Fibroblast of lung (primary cell): ENCODE measurements around the gene PDCD1LG2. TPM values are rescaled to one million over a fixed set of nuclear protein-coding genes. Genes with fewer than 3 reads are reported as not detected.

Experiments
- DNase-seq, 2 donors: peaks; one replicate each; pipeline versions ENCODE4 v3.0.0 to v3.0.0-alpha.2; 2010; ENCODE audit warnings: low read depth in 2 of 2
- H2AFZ ChIP-seq: 2 replicates; pipeline ENCODE4 v1.5.1; 2012; ENCODE audit warnings: low read length, control low read depth, inconsistent platforms
- H3K27ac ChIP-seq: 2 replicates; pipeline ENCODE4 v1.5.1; 2011; ENCODE audit warnings: low read length, control low read depth; ENCODE audit not compliant: insufficient read depth
- H3K27me3 ChIP-seq: 2 replicates; pipeline ENCODE4 v1.5.1; 2011; ENCODE audit warnings: mild to moderate bottlenecking, low read length; ENCODE audit not compliant: control insufficient read depth, insufficient read depth
- H3K36me3 ChIP-seq: 2 replicates; pipeline ENCODE4 v1.5.1; 2011; ENCODE audit warnings: low read length; ENCODE audit not compliant: control insufficient read depth, insufficient read depth
- H3K4me1 ChIP-seq: 2 replicates; pipeline ENCODE4 v1.5.1; 2011; ENCODE audit warnings: low read length; ENCODE audit not compliant: control insufficient read depth, insufficient read depth; ENCODE audit errors: extremely low read depth
- H3K4me2 ChIP-seq: 2 replicates; pipeline ENCODE4 v1.5.1; 2011; ENCODE audit warnings: low read length, control low read depth; ENCODE audit not compliant: insufficient read depth; ENCODE audit errors: extremely low read depth
- H3K4me3 ChIP-seq, 4 experiments: fragments of 200-600 bp in 1 of 4; sonication (generic) in 1 of 4; replicated peaks in 1 of 4; 2 replicates each; pipeline ENCODE4 v1.5.1; 2011 to 2016; ENCODE audit warnings: low read length in 4 of 4, low read depth in 3 of 4, mild to moderate bottlenecking in 3 of 4, control low read depth in 2 of 4, inconsistent platforms in 1 of 4, mixed read lengths in 1 of 4; ENCODE audit not compliant: insufficient read depth in 1 of 4; ENCODE audit errors: control extremely low read depth in 1 of 4
- H3K79me2 ChIP-seq: 2 replicates; pipeline ENCODE4 v1.5.1; 2012; ENCODE audit warnings: mild to moderate bottlenecking, low read length, inconsistent platforms; ENCODE audit not compliant: control insufficient read depth, insufficient read depth
- H3K9ac ChIP-seq: 2 replicates; pipeline ENCODE4 v1.5.1; 2011; ENCODE audit warnings: mild to moderate bottlenecking, low read length, control low read depth; ENCODE audit not compliant: insufficient read depth
- H3K9me3 ChIP-seq: 2 replicates; pipeline ENCODE4 v1.5.1; 2012; ENCODE audit warnings: low read depth, low read length; ENCODE audit not compliant: control insufficient read depth, insufficient read depth
- H4K20me1 ChIP-seq: 2 replicates; pipeline ENCODE4 v1.5.1; 2011; ENCODE audit warnings: low read length; ENCODE audit not compliant: control insufficient read depth, insufficient read depth; ENCODE audit errors: extremely low read depth
- EZH2 ChIP-seq: IDR thresholded peaks from 2 replicates; pipeline ENCODE4 v1.5.1; 2012; ENCODE audit warnings: low read length, control low read depth, mild to moderate bottlenecking; ENCODE audit errors: missing control alignments
- polyA plus RNA-seq, 2 donors: library from polyadenylated mRNA; depleted of rRNA in 1 of 2; stranded (reverse) in 1 of 2; unstranded in 1 of 2; fragments of >200 nt; gene quantifications; 2 replicates each; pipeline ENCODE4 v1.2.1, GENCODE V29; 2011 to 2012; ENCODE audit warnings: missing spikeins in 1 of 2
- total RNA-seq: library from RNA; depleted of rRNA; stranded (reverse); fragments of >200 nt; gene quantifications from 2 replicates; pipeline ENCODE4 v1.2.1, GENCODE V29; 2014
- TF ChIP-seq, protein P1 (sequence below), 2 donors: IDR thresholded peaks in 1 of 2; conservative IDR thresholded peaks in 1 of 2; 1 replicate in 1 of 2; 2 replicates in 1 of 2; pipeline ENCODE4 v1.5.1; 2011 to 2012; ENCODE audit warnings: low read length in 2 of 2, control low read depth in 1 of 2, inconsistent platforms in 1 of 2, low read depth in 1 of 2, mild to moderate bottlenecking in 1 of 2

Gene PDCD1LG2
- total and polyA plus RNA-seq, 2 donors (not counting 1 experiment from before 2014, with no cell fraction given): 6.9 to 16.9 TPM

DNA sequence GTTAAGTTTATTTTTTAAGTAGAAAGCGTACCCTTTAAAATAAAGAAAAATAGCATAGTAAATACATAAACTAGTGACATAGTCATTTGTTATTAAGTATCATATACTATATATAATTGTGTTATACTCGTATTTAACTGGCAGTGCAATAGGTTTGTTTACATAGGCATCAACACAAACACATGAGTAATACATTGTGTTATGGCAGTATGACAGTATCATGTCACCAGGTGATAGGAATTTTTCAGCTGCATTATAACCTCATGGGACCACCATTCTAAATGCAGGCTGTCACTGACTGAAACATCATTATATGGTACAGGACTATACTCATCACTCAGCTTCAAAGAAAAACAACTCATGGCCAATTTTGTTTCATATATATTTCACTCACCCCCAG, 110.2 kb downstream of the PDCD1LG2 start:
- peaks cover 5% of the 10 kb centered on the region for H3K4me1 ChIP-seq
- no peaks in the 10 kb centered on the region for H4K20me1 ChIP-seq
- H3K4me2 ChIP-seq: no peak overlapping the region
- no peak for DNase-seq
- H3K9ac ChIP-seq: no peak overlapping the region
- H3K9me3 ChIP-seq: no peaks in the 10 kb centered on the region
- H3K27ac ChIP-seq: no peak overlapping the region
- TF ChIP-seq, protein P1, sequence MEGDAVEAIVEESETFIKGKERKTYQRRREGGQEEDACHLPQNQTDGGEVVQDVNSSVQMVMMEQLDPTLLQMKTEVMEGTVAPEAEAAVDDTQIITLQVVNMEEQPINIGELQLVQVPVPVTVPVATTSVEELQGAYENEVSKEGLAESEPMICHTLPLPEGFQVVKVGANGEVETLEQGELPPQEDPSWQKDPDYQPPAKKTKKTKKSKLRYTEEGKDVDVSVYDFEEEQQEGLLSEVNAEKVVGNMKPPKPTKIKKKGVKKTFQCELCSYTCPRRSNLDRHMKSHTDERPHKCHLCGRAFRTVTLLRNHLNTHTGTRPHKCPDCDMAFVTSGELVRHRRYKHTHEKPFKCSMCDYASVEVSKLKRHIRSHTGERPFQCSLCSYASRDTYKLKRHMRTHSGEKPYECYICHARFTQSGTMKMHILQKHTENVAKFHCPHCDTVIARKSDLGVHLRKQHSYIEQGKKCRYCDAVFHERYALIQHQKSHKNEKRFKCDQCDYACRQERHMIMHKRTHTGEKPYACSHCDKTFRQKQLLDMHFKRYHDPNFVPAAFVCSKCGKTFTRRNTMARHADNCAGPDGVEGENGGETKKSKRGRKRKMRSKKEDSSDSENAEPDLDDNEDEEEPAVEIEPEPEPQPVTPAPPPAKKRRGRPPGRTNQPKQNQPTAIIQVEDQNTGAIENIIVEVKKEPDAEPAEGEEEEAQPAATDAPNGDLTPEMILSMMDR (conservative IDR thresholded peaks at IDR 0.05 in 1 of 2, IDR thresholded peaks at IDR 0.05 in 1 of 2; ENCODE audit: low read depth in 1 of 2, low read length in 2 of 2): no peak
- TF ChIP-seq EZH2: no peak
- H3K36me3 ChIP-seq: no peaks in the 10 kb centered on the region
- H3K27me3 ChIP-seq: no peaks in the 10 kb centered on the region
- H3K79me2 ChIP-seq: peaks cover 2% of the 10 kb centered on the region
- H2AFZ ChIP-seq: no peak overlapping the region
- H3K4me3 ChIP-seq: no peak overlapping the region

Other genes starting within 250 kb of the PDCD1LG2 start
- gene RLN2, start 205.8 kb upstream of the PDCD1LG2 start, total RNA-seq: not detected in 2 replicates
- gene RLN2, start 205.8 kb upstream of the PDCD1LG2 start, polyA plus RNA-seq: not detected in 2 replicates
- gene RLN1, start 170.7 kb upstream of the PDCD1LG2 start, total RNA-seq: not detected in 2 replicates
- not detected in 2 replicates for gene RLN1, start 170.7 kb upstream of the PDCD1LG2 start, polyA plus RNA-seq
- gene PLGRKT, start 72.6 kb upstream of the PDCD1LG2 start, total RNA-seq: 12.6 and 17.3 TPM in 2 replicates
- gene PLGRKT, start 72.6 kb upstream of the PDCD1LG2 start, polyA plus RNA-seq: 21.6 and 22.8 TPM in 2 replicates
- 3.3 and 5.9 TPM in 2 replicates for gene CD274, start 60.0 kb upstream of the PDCD1LG2 start, total RNA-seq
- 3.1 and 4.8 TPM in 2 replicates for gene CD274, start 60.0 kb upstream of the PDCD1LG2 start, polyA plus RNA-seq
- 37.8 and 43.1 TPM in 2 replicates for gene RIC1, start 118.6 kb downstream of the PDCD1LG2 start, total RNA-seq
- 25.1 and 38.9 TPM in 2 replicates for gene RIC1, start 118.6 kb downstream of the PDCD1LG2 start, polyA plus RNA-seq